Bronchial epithelial cell (primary cell): Measurements from ENCODE around the gene SPNS1. TPM values are rescaled to one million over a fixed set of nuclear protein-coding genes. Genes with fewer than 3 reads are reported as not detected.
"Not testable (repeated sequence)": the region's sequence is repeated elsewhere in the genome, so short reads cannot be mapped to it uniquely, and the experiment has no call there.

ENCODE experiments used
- DNase-seq: peaks from one replicate; pipeline ENCODE4 v3.0.0-alpha.2; 2010; ENCODE audit warnings: low read depth
- FAIRE-seq: peaks from 2 replicates; lab custom pipeline; 2011; peaks lifted over from hg19 to GRCh38; lab: Jason Lieb, UNC
- H3K27me3 ChIP-seq: 2 replicates; pipeline ENCODE4 v1.5.1; 2011; ENCODE audit warnings: low read length; ENCODE audit not compliant: control insufficient read depth, insufficient read depth
- H3K36me3 ChIP-seq: 2 replicates; pipeline ENCODE4 v1.5.1; 2011; ENCODE audit warnings: low read length; ENCODE audit not compliant: control insufficient read depth, insufficient read depth
- H3K4me3 ChIP-seq: 2 replicates; pipeline ENCODE4 v1.5.1; 2011; ENCODE audit warnings: mild to moderate bottlenecking, low read depth, low read length, control low read depth
- total RNA-seq: library from RNA; depleted of rRNA; stranded (reverse); fragments of >200 nt; gene quantifications from 2 replicates; pipeline ENCODE4 v1.2.1, GENCODE V29; 2014
- TF ChIP-seq, protein P1 (sequence below): IDR thresholded peaks from 2 replicates; pipeline ENCODE4 v1.5.1; 2011; ENCODE audit warnings: mild to moderate bottlenecking, moderate library complexity, low read length, control low read depth, inconsistent platforms; ENCODE audit not compliant: insufficient read depth, severe bottlenecking

Gene SPNS1
- total RNA-seq, 1 donor from 2014 or later, result 20.8 TPM

DNA sequence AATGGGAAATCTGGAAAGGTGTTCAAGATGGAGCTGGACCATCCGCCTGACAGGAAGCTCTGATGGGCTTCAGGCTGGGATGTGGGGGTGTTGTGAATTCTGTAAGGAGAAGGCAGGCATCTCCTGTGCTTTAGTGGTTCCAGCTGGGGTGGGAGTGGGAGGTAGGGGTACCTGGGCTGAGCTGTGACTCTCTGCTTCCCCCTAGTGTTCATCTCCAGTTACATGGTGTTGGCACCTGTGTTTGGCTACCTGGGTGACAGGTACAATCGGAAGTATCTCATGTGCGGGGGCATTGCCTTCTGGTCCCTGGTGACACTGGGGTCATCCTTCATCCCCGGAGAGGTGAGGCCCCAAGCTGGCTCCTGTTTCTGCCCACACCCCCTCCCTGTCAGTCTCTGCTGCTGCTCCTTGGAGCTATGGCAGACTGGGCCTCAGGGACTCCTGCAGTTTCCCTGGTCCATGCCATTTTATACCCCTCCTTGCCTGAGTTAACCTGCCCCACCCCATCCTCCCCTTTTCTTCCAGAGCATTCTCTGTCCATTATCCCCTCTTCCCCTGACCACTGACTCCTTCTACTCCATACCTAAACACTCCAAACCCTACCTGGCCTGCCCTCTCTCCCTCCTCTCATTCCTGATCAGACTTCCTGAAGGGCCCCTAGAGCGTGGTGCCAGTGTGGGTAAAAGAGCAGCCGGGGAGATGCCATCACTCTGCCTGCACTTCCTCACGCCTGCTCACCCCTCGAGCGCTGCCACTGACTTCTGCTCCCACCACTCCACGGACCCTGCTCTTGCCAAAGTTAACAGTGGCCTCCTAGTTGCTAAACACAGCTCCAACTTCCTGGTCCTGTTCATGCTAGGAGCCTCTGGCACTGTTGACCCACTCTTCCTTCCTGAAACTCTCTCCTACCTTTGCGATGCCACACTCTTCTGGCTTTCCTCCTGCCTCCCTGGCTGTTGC is 3.4 kb downstream of the SPNS1 start:
- Histone ChIP-seq H3K27me3 (no peaks in the 10 kb centered on the region), H3K36me3 (peaks cover 23% of the 10 kb centered on the region), H3K4me3 (no peak overlapping the region)
- TF ChIP-seq, protein P1, sequence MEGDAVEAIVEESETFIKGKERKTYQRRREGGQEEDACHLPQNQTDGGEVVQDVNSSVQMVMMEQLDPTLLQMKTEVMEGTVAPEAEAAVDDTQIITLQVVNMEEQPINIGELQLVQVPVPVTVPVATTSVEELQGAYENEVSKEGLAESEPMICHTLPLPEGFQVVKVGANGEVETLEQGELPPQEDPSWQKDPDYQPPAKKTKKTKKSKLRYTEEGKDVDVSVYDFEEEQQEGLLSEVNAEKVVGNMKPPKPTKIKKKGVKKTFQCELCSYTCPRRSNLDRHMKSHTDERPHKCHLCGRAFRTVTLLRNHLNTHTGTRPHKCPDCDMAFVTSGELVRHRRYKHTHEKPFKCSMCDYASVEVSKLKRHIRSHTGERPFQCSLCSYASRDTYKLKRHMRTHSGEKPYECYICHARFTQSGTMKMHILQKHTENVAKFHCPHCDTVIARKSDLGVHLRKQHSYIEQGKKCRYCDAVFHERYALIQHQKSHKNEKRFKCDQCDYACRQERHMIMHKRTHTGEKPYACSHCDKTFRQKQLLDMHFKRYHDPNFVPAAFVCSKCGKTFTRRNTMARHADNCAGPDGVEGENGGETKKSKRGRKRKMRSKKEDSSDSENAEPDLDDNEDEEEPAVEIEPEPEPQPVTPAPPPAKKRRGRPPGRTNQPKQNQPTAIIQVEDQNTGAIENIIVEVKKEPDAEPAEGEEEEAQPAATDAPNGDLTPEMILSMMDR, result peak; percentile 90
- DNase-seq, result peak; percentile 23
- FAIRE-seq, result no peak

DNA sequence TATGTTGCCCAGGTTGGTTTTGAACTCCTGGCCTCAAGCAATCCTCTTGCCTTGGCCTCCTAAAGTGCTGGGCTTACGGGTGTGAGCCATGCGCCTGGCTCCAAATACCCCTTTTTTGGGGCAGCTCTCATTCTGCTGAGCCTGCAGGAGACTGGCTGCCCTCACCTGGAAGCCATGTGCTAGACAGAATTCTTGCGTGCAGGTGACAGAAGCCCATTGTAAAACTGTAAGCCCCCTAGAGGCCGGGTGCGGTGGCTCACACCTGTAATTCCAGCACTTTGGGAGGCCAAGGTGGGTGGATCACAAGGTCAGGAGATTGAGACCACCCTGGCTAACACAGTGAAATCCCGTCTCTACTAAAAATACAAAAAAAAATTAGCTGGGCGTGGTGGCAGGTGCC is 5.8 kb downstream of the SPNS1 start:
- peaks cover 25% of the 10 kb centered on the region for H3K36me3 ChIP-seq
- H3K27me3 ChIP-seq, H3K4me3 ChIP-seq, DNase-seq, FAIRE-seq: not testable (repeated sequence)

DNA sequence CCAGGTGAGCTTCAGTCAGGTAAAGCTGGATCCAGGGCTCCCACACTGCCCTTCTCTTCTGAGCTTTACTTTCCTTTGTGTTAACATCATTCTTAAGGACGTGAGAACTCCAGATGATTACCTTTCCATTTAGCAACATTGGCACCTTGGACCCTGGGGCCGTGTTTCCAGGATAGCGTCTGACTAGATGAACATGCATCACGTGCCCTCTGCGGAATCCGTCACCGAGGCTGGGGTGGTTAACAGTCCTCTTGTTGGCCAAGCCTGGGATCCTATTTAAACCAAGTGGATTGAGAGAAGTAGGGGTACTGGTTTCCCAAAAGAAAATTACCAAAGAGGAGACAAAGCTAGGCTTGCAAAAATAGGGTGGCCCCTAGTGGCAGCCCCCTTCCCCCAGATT is 6.4 kb downstream of the SPNS1 start:
- TF ChIP-seq, protein P1, result no peak
- H3K4me3 ChIP-seq, result no peak overlapping the region
- H3K36me3 ChIP-seq, result peaks cover 28% of the 10 kb centered on the region
- H3K27me3 ChIP-seq, result no peaks in the 10 kb centered on the region
- FAIRE-seq (no peak), DNase-seq (no peak)

DNA sequence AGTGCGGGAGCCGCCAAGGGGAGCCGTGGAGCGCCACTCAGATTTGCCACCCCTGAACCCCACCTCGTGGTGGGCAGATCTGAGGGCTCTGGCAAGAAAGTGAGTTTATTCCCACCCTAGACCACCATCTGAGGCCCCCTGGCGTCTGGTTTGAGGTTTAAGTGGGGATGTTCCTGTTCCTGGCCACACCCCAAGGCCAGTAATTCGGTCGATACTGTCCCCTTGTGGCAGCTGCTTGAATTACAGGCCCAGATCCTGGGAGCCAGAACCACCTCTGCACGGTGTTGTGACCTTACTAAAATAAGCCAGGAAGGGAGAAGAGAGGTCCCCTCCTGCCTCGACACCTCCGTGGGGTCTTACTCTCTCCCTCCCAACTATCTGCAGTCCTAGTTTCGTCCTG is 6.9 kb downstream of the SPNS1 start:
- peaks cover 28% of the 10 kb centered on the region for H3K36me3 ChIP-seq
- TF ChIP-seq, protein P1, result peak; percentile 50

DNA sequence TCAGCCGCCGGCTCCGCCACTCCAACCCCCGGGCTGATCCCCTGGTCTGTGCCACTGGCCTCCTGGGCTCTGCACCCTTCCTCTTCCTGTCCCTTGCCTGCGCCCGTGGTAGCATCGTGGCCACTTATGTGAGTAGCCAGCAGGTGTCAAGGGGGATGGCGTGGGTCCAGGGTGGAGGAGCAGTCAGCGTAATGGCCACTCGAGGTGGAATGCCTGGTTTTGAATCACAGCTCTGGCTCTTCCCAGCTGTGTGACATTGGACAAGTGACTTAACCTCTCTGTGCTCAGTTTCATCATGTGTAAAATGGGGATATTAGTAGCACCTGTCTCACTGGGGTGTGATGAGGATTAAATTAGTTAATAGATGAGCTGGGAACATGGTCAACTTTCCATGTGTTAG is 7.8 kb downstream of the SPNS1 start:
- no peak for FAIRE-seq
- TF ChIP-seq, protein P1, result no peak
- H3K36me3 ChIP-seq, result peaks cover 29% of the 10 kb centered on the region

More for the DNA sequence above, 6.9 kb downstream of the SPNS1 start:
- Histone ChIP-seq H3K4me3 (no peak overlapping the region), H3K27me3 (no peaks in the 10 kb centered on the region)
- DNase-seq, result no peak
- FAIRE-seq, result no peak

DNA sequence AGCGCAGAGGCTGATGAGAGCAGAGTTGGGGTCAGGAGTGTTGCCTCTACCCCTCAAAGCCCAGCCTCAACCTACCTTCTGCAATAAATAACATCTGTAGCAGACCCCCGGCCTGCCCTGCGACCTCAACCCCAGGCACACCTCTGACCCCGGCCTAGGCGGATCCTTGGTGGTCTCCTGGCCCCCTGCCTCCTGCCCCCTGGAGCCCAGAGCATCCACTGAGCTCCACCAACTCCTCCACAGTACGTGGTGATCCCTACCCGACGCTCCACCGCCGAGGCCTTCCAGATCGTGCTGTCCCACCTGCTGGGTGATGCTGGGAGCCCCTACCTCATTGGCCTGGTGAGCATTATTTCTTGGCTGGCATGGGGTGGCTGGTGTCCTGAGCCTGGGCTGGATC is 8.4 kb downstream of the SPNS1 start:
- peaks cover 30% of the 10 kb centered on the region for H3K36me3 ChIP-seq
- no peak overlapping the region for H3K4me3 ChIP-seq
- DNase-seq (no peak), FAIRE-seq (no peak)
- H3K27me3 ChIP-seq, result no peaks in the 10 kb centered on the region
- TF ChIP-seq, protein P1, result no peak

More for the DNA sequence above, 7.8 kb downstream of the SPNS1 start:
- no peak for DNase-seq
- no peaks in the 10 kb centered on the region for H3K27me3 ChIP-seq
- no peak overlapping the region for H3K4me3 ChIP-seq
